Neural crest cell (in vitro differentiated cells): ENCODE results near the gene PTGDS. TPM values are rescaled to one million over a fixed set of nuclear protein-coding genes. Genes with fewer than 3 reads are reported as not detected.

ENCODE experiments used
- DNase-seq: peaks from one replicate; pipeline ENCODE4 v3.0.0; 2021; ENCODE audit warnings: low read depth, mixed read lengths, low spot score
- H3K27ac Mint-ChIP-seq: one replicate; pipeline ENCODE4 v1.8.0; 2021; ENCODE audit warnings: mild to moderate bottlenecking, mixed read lengths; ENCODE audit not compliant: unreplicated experiment
- H3K27me3 Mint-ChIP-seq: 2 replicates; pipeline ENCODE4 v1.8.0; 2021; ENCODE audit warnings: low read depth, mild to moderate bottlenecking, mixed read lengths
- H3K36me3 Mint-ChIP-seq: 2 replicates; pipeline ENCODE4 v1.8.0; 2021; ENCODE audit warnings: low read depth, mild to moderate bottlenecking, mixed read lengths
- H3K4me1 Mint-ChIP-seq: 2 replicates; pipeline ENCODE4 v1.8.0; 2021; ENCODE audit warnings: mixed read lengths
- H3K4me3 Mint-ChIP-seq: one replicate; pipeline ENCODE4 v1.8.0; 2021; ENCODE audit warnings: mild to moderate bottlenecking, mixed read lengths
- H3K9me3 Mint-ChIP-seq: 2 replicates; pipeline ENCODE4 v1.8.0; 2021; ENCODE audit warnings: mixed read lengths
- total RNA-seq: library from RNA; stranded (reverse); gene quantifications from 2 replicates; pipeline ENCODE4 v1.2.1, GENCODE V29; 2021
- TF ChIP-seq, protein P1 (sequence below): fragments of 200-600 bp; sonication (generic); conservative IDR thresholded peaks from 2 replicates; pipeline ENCODE4 v1.5.0; 2021; ENCODE audit warnings: antibody characterized with exemption, mild to moderate bottlenecking

Gene PTGDS
- total RNA-seq, 1 donor from 2014 or later, result not detected

DNA sequence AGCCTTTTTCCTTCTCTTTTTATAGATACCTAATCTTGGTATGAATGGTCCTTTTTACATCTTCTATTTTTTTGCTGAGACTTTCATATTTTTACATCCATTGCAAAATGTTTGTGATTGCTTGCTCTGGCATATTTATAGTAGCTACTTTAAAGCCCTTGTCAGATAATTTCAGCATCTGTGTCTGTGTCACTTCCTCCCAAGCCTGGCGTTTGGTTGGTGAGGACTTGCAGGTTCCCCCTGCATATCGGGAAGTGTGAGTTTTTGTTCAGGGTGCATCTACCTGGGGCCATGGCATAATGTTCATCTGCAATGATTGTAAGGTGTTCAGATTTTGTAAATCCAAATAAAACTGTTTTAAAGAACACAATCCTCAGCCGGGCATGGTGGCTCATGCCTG, 41.7 kb upstream of the PTGDS start:
- no peak for DNase-seq
- Mint-ChIP-seq H3K4me3 (no peak overlapping the region), H3K9me3 (peaks cover 2% of the 10 kb centered on the region), H3K4me1 (peaks cover 3% of the 10 kb centered on the region), H3K27ac (no peak overlapping the region), H3K36me3 (peaks cover 35% of the 10 kb centered on the region), H3K27me3 (no peaks in the 10 kb centered on the region)
- TF ChIP-seq, protein P1, sequence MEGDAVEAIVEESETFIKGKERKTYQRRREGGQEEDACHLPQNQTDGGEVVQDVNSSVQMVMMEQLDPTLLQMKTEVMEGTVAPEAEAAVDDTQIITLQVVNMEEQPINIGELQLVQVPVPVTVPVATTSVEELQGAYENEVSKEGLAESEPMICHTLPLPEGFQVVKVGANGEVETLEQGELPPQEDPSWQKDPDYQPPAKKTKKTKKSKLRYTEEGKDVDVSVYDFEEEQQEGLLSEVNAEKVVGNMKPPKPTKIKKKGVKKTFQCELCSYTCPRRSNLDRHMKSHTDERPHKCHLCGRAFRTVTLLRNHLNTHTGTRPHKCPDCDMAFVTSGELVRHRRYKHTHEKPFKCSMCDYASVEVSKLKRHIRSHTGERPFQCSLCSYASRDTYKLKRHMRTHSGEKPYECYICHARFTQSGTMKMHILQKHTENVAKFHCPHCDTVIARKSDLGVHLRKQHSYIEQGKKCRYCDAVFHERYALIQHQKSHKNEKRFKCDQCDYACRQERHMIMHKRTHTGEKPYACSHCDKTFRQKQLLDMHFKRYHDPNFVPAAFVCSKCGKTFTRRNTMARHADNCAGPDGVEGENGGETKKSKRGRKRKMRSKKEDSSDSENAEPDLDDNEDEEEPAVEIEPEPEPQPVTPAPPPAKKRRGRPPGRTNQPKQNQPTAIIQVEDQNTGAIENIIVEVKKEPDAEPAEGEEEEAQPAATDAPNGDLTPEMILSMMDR, result no peak

DNA sequence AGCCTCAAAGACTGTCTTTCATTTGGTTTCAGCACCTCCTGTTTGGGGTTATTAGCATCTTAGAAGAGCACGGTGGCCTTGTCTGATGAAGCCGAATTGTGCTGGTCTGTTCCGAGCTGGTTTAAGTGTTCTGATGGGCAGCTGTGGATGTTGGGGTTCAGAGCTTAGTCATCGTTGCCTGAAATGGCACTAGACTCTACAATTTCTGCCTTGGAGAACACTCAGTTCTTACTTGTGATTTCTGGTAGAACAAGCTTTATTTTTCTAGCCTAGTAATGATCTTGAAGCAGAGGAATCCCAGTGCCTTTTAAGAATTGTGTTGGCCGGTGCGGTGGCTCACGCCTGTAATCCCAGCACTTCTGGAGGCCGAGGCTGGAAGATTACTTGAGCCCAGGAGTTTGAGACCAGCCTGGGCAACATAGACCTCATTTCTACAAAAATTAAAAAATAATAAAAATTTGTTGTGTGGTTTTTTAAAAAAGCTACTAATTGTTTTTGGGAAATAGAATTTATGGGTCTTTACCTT, 40.6 kb upstream of the PTGDS start:
- Mint-ChIP-seq H3K27me3 (no peaks in the 10 kb centered on the region), H3K4me1 (peaks cover 3% of the 10 kb centered on the region), H3K9me3 (peaks cover 2% of the 10 kb centered on the region), H3K36me3 (peaks cover 30% of the 10 kb centered on the region), H3K4me3 (no peak overlapping the region), H3K27ac (no peak overlapping the region)
- no peak for DNase-seq
- TF ChIP-seq, protein P1, result no peak

DNA sequence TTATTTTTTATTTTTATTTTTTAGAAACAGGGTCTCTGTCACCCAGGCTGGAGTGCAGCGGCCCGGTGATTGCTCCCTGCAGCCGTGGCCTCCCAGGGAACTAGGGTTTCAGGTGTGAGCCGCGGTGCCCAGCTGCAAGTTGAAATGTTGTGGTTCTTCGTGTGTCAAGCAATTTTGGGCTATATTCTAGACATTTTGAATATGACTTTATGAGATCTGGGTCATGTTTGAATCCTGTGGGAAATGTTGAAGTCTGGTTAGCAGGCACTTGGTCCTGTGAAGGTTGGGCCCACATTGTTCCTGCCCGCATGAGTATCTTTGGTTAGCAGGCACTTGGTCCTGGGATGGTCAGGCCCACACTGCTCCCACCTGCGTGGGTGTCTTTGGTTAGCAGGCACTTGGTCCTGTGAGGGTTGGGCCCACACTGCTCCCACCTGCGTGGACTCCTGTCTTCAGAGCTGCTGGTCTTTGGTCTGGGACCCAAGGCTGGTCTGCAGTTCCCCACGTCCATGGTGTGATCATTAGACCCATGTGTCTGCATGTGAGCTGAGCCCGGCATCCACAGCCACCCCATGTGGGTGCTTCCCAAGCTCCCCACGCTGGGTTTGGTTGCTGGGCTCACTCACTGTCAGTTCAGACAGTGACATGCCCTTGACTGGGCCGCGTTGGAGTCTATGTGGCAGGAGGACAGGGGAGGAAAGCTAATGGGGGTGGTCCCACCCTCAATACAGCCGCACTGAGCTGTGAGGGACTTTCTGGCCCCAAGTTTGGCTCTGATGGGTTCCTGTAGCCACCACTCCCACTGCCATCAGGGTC, 39.9 kb upstream of the PTGDS start:
- Mint-ChIP-seq H3K27ac (no peak overlapping the region), H3K36me3 (peaks cover 26% of the 10 kb centered on the region), H3K4me1 (peaks cover 3% of the 10 kb centered on the region), H3K27me3 (no peaks in the 10 kb centered on the region), H3K9me3 (peaks cover 2% of the 10 kb centered on the region), H3K4me3 (no peak overlapping the region)
- TF ChIP-seq, protein P1, result no peak
- DNase-seq, result no peak

DNA sequence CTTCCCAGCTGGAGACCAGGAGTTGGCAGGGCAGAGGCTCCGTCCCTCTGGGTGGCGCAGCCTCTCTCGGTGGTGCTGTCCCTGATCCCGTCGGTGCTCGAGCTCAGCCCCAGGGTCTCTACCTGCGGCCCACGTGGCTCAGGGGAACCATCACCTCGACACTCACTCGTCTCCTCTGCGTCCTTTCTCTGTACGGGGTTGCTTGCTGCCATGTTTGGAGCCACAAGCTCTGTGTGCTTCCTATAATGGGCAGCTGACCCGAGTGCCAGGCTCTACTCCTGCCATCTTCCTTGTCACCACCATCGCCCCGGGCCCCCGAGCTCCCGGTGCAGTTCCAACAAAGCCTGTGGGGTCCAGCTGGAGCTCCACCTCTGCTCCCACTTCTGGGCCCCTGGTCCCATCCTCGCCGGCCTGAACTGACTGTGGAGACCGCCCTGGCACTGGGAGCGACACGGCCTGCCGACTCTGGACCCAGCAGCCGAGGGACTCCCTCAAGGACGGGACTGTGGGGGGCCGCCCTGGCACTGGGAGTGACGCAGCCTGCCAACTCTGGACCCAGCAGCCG, 37.8 kb upstream of the PTGDS start:
- peaks cover 3% of the 10 kb centered on the region for H3K4me1 Mint-ChIP-seq
- TF ChIP-seq, protein P1, result no peak
- no peaks in the 10 kb centered on the region for H3K27me3 Mint-ChIP-seq

DNA sequence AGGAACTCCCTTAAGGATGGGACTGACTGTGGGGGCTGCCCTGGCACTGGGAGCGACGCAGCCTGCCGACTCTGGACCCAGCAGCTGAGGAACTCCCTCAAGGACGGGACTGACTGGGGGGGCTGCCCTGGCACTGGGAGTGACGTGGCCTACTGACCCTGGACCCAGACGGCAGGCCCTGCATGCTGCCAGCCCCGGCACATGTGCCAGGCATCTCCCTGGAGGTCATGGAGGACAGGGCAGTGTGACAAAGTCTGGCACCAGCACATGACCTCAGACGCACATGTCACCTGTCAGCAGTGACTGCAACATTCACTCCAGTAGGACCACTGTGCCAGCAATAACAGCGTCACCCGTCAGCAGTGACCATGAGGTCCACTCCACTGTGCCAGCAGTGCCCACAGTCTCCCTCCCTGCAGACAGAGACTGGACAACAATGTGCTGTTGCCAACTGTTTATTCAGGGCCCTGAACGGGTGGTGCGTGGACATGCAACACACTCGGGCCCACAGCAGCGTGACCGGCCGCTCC, 37.2 kb upstream of the PTGDS start:
- TF ChIP-seq, protein P1, result no peak
- no peaks in the 10 kb centered on the region for H3K9me3 Mint-ChIP-seq
- no peak overlapping the region for H3K4me3 Mint-ChIP-seq
- H3K27ac Mint-ChIP-seq, result no peak overlapping the region
- H3K27me3 Mint-ChIP-seq, result no peaks in the 10 kb centered on the region
- peaks cover 3% of the 10 kb centered on the region for H3K4me1 Mint-ChIP-seq
- peaks cover 15% of the 10 kb centered on the region for H3K36me3 Mint-ChIP-seq
- no peak for DNase-seq

More for the DNA sequence above, 37.8 kb upstream of the PTGDS start:
- peaks cover 16% of the 10 kb centered on the region for H3K36me3 Mint-ChIP-seq
- peak overlapping the region; percentile 72 for H3K27ac Mint-ChIP-seq
- no peak for DNase-seq
- peak overlapping the region; percentile 17 for H3K4me3 Mint-ChIP-seq
- no peaks in the 10 kb centered on the region for H3K9me3 Mint-ChIP-seq
